Psoas muscle (tissue), 8 donors: ENCODE data around the gene HRH1. TPM values are rescaled to one million over a fixed set of nuclear protein-coding genes. Genes with fewer than 3 reads are reported as not detected.

Experiments used
- ATAC-seq, 4 donors: fragments of 200-7000 bp; cut with Tn5 transposase; one replicate each; pipeline ENCODE4 v1.9.1; 2020; ENCODE audit warnings: moderate library complexity in 3 of 4, mild to moderate bottlenecking in 2 of 4
- DNase-seq, 2 donors: peaks; one replicate each; pipeline ENCODE4 v3.0.0-alpha.2; 2020
- H3K27ac ChIP-seq: fragments of 200-600 bp; one replicate; pipeline ENCODE4 v1.8.0; 2022
- H3K27me3 ChIP-seq, 3 donors: fragments of 200-600 bp in 1 of 3; one replicate each; pipeline versions ENCODE4 v1.6.1 to v1.8.0; 2013 to 2022; ENCODE audit warnings: low read length in 2 of 3, mild to moderate bottlenecking in 2 of 3, moderate library complexity in 1 of 3; ENCODE audit not compliant: insufficient read depth in 3 of 3
- H3K36me3 ChIP-seq, 2 donors: fragments of 200-600 bp in 1 of 2; one replicate each; pipeline versions ENCODE4 v1.6.1 to v1.8.0; 2013 to 2022; ENCODE audit warnings: low read depth in 1 of 2, mild to moderate bottlenecking in 1 of 2, moderate library complexity in 1 of 2; ENCODE audit not compliant: insufficient read depth in 1 of 2
- H3K4me1 ChIP-seq: fragments of 200-600 bp; one replicate; pipeline ENCODE4 v1.8.0; 2022
- H3K4me3 ChIP-seq: fragments of 200-600 bp; one replicate; pipeline ENCODE4 v1.8.0; 2022; ENCODE audit warnings: mild to moderate bottlenecking
- H3K9me3 ChIP-seq: fragments of 200-600 bp; one replicate; pipeline ENCODE4 v1.8.0; 2022
- CTCF ChIP-seq: fragments of 200-600 bp; IDR thresholded peaks from one replicate; pipeline ENCODE4 v1.8.0; 2022; ENCODE audit warnings: antibody characterized with exemption
- WGBS, 3 donors: extraction: QIAGEN DNeasy Blood & Tissue Kit; methylation state at CpG; one replicate each; pipeline versions ENCODE4 v1.1.6 to v1.1.7; 2013; 5-methylcytosine and 5-hydroxymethylcytosine counted together
- intact Hi-C, 2 donors: fragments of 100-400 bp; cut with DNase I; formaldehyde crosslinking; loops; one replicate each; pipeline versions ENCODE4 v1.11.0 to v1.14.2; 2022
- polyA plus RNA-seq, 3 donors: library from polyadenylated mRNA; stranded (reverse); fragments of 200-250 nt; gene quantifications; one replicate each; pipeline ENCODE4 v1.2.3, GENCODE V29; 2013
- total RNA-seq, 4 donors: library from RNA; stranded (reverse); fragmentation: NEBNext Ultra II Directional in 2 of 4; extraction: Animal tissue kit (Norgen Biotek cat#: 25700) in 2 of 4; gene quantifications; one replicate each; pipeline versions ENCODE4 v1.2.1 to v1.2.4, GENCODE V29; 2021 to 2023
- donor health status: healthy with polysubstance abuse.
- donor health status: DM: no; HTN: no; CAD: no; lungs with moderate emphysema.
- donor health status: Bipolar disorder and iron deficiency.
- donor health status: healthy.
- donor health status: DM: yes; HTN: yes; CAD: no.
- donor health status: DM: no; HTN: no; CAD: no.
- donor health status: DM: no; HTN: no; CAD: no.
- donor health status: DM: yes; HTN: yes; CAD: no.

The HRH1 gene
- total and polyA plus RNA-seq, 7 donors: 0.29 to 1.5 (median 1.2) TPM

DNA sequence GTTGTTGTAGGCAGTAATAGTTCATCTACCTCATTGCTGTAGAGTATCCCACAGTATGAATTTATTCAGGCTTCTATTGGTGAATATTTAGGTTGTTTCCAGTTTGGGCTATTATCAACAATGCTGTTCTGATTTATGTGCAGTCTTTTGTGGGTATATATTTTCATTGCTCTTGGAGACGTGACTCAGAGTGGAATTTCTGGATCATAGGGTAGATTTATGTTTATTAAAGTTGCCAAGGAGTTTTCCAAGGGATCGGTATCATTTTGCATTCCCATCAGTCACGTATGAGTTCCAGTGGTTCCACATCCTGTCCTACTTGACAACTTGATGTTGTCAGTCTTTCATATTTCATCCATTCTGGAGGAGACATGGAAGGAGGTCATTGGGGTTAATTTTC, 8.4 kb upstream of the HRH1 start:
- 10 to 18% (median 13%) methylated on average over 3 of the region's 3 CpGs for WGBS, 3 donors
- intact Hi-C loops: no loop called here
- ATAC-seq (no peak), DNase-seq (no peak)
- no peak overlapping the region for H3K27ac ChIP-seq
- H3K27me3 ChIP-seq: peaks cover 0 to 6% (median 2%) of the 10 kb centered on the region in 3 donors
- no peaks in the 10 kb centered on the region for H3K9me3 ChIP-seq
- H3K4me1 ChIP-seq: no peaks in the 10 kb centered on the region
- no peaks in the 10 kb centered on the region for H3K36me3 ChIP-seq
- H3K4me3 ChIP-seq: no peak overlapping the region
- no peak for TF ChIP-seq CTCF

- 79 to 86% (median 81%) methylated on average over 6 of the region's 6 CpGs for WGBS, 3 donors
Measured at GRCh38 chr3:11146773-11147660, 7.3 kb upstream of the HRH1 start.

GRCh38 chr3:11150256-11150655, 4.0 kb upstream of the HRH1 start:
- H3K27me3 ChIP-seq: peaks cover 0 to 26% (median 8%) of the 10 kb centered on the region in 3 donors
- no peaks in the 10 kb centered on the region for H3K9me3 ChIP-seq
- intact Hi-C loops: no loop called here
- ATAC-seq (no peak), DNase-seq (no peak)
- H3K4me3 ChIP-seq: no peak overlapping the region
- H3K36me3 ChIP-seq: no peaks in the 10 kb centered on the region
- no peak overlapping the region for H3K27ac ChIP-seq
- no peaks in the 10 kb centered on the region for H3K4me1 ChIP-seq
- WGBS, 3 donors: 64 to 80% (median 71%) methylated on average over 7 of the region's 7 CpGs
- no peak for TF ChIP-seq CTCF

More at GRCh38 chr3:11146773-11147660, 7.3 kb upstream of the HRH1 start:
- H3K4me3 ChIP-seq: no peak overlapping the region
- intact Hi-C loops: no loop called here
- H3K9me3 ChIP-seq: no peaks in the 10 kb centered on the region
- peaks cover 0 to 7% (median 2%) of the 10 kb centered on the region in 3 donors for H3K27me3 ChIP-seq
- no peak overlapping the region for H3K27ac ChIP-seq
- ATAC-seq (no peak), DNase-seq (no peak)
- no peaks in the 10 kb centered on the region for H3K4me1 ChIP-seq
- no peak for TF ChIP-seq CTCF
- H3K36me3 ChIP-seq: no peaks in the 10 kb centered on the region

GRCh38 chr3:11152301-11152700, 2.0 kb upstream of the HRH1 start:
- peaks cover 0 to 42% (median 8%) of the 10 kb centered on the region in 3 donors for H3K27me3 ChIP-seq
- DNase-seq (no peak), ATAC-seq (no peak)
- WGBS, 3 donors: 74 to 83% (median 79%) methylated on average over 2 of the region's 2 CpGs
- H3K27ac ChIP-seq: no peak overlapping the region
- TF ChIP-seq CTCF: no peak
- no peaks in the 10 kb centered on the region for H3K4me1 ChIP-seq
- no peaks in the 10 kb centered on the region for H3K36me3 ChIP-seq
- H3K4me3 ChIP-seq: no peak overlapping the region
- intact Hi-C loops: no loop called here
- no peaks in the 10 kb centered on the region for H3K9me3 ChIP-seq
